OCI-LY7 (cell line): ENCODE results near the gene LRP8.

Source experiments
- EZH2phosphoT487 ChIP-seq: fragments of 200-600 bp; sonication (generic); IDR thresholded peaks from 2 replicates; pipeline ENCODE4 v1.6.1; 2018; ENCODE audit warnings: low read depth, borderline replicate concordance, mild to moderate bottlenecking, mixed run types, antibody characterized with exemption, low read length, moderate library complexity, mixed read lengths
- TF ChIP-seq, protein P1 (sequence below): fragments of 200-600 bp; sonication (generic); conservative IDR thresholded peaks from 2 replicates; pipeline ENCODE4 v1.5.1; 2014; ENCODE audit warnings: mild to moderate bottlenecking, antibody characterized with exemption, low read length, moderate library complexity, mixed read lengths

DNA sequence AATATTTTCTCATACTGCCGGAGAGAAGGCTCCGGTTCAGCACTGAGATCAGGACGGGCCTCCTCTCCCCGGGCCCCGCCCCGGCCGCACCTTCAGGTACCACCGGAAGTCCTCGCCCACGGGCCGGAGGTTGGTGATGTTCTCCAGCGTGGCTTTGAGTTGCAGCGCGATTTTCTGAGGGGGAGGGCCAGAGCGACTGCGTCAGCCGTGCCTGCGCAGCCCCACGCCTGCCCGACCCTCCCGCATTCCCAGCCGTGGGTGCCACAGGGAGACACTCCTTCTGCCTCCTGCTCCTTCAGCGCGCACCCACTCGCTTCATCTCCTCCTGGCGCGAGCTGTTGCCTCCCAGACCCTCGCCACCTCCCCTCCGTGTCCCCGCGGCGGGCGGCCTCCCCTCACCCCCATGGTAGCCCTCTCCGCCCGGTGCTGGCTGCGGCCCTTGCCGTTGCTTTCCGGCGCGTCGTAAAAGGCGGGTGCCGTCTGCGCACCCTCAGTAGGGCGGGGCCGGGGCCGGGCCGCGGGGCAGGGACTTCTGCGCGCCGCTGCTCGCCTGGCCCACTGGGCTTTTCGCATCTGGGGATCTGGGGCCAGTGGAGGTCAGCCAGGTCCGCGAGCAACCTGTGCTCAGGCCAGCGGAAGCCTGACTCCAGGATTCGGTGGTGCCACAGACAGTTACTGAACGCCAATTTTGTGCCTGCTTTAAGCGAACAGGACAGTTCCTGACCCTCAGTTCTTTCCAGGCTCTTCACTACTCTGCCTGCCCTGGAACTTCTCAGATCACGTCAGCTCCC is 107.5 kb downstream of the LRP8 start, which contains the start of gene CZIB:
- TF ChIP-seq, protein P1, sequence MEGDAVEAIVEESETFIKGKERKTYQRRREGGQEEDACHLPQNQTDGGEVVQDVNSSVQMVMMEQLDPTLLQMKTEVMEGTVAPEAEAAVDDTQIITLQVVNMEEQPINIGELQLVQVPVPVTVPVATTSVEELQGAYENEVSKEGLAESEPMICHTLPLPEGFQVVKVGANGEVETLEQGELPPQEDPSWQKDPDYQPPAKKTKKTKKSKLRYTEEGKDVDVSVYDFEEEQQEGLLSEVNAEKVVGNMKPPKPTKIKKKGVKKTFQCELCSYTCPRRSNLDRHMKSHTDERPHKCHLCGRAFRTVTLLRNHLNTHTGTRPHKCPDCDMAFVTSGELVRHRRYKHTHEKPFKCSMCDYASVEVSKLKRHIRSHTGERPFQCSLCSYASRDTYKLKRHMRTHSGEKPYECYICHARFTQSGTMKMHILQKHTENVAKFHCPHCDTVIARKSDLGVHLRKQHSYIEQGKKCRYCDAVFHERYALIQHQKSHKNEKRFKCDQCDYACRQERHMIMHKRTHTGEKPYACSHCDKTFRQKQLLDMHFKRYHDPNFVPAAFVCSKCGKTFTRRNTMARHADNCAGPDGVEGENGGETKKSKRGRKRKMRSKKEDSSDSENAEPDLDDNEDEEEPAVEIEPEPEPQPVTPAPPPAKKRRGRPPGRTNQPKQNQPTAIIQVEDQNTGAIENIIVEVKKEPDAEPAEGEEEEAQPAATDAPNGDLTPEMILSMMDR: no peak
- TF ChIP-seq EZH2phosphoT487: no peak
